Measurements from ENCODE around the gene GDA. TPM values are rescaled to one million over a fixed set of nuclear protein-coding genes. Genes with fewer than 3 reads are reported as not detected.
A peak's percentile ranks its signal among the peaks of the same experiment; 100 is the strongest.
"Not testable (repeated sequence)": the region's sequence is repeated elsewhere in the genome, so short reads cannot be mapped to it uniquely, and the experiment has no call there.

The GDA gene
- total and polyA plus RNA-seq, 8 donors: 0.25 to 7.5 (median 3.5) TPM; not detected in 2

GRCh38 chr9:72280913-72281500 is 131.8 kb downstream of the GDA start:
- H3K9me3 ChIP-seq: no peaks in the 10 kb centered on the region
- H3K27ac ChIP-seq: no peak overlapping the region
- intact Hi-C loops (cut with DNase I; ENCODE audit: low total_unique reads): loop anchor here (5.0 kb wide), 2 partner anchors 311 to 541 kb away; no protein-coding TSS in a partner anchor
- H3K4me3 ChIP-seq: no peak overlapping the region
- DNase-seq: peak; percentile 82 to 93
- 27 to 36% (median 33%) methylated on average over 11 of the region's 11 CpGs for WGBS, 5 donors
- TF ChIP-seq POLR2A (IDR thresholded peaks at IDR 0.05) (no peak), POLR2AphosphoS5 (IDR thresholded peaks at IDR 0.05) (peak in 1 of 3 donors; percentile 31), EP300 (IDR thresholded peaks at IDR 0.05) (no peak), CTCF (IDR thresholded peaks at IDR 0.05) (peak in 5 of 7 experiments; percentile 80 to 91 (median 84))
- no peaks in the 10 kb centered on the region for H3K36me3 ChIP-seq
- H3K4me1 ChIP-seq: no peaks in the 10 kb centered on the region
- H3K27me3 ChIP-seq: no peaks in the 10 kb centered on the region

GRCh38 chr9:72289401-72289800 is 140.2 kb downstream of the GDA start:
- Histone ChIP-seq H3K4me1 (peaks cover 11 to 24% (median 21%) of the 10 kb centered on the region in 4 donors), H3K27me3 (no peaks in the 10 kb centered on the region), H3K9me3 (peaks cover 0 to 8% (median 0%) of the 10 kb centered on the region in 4 donors), H3K4me3 (no peak overlapping the region), H3K36me3 (no peaks in the 10 kb centered on the region), H3K27ac (no peak overlapping the region)
- WGBS, 5 donors: 69 to 87% (median 74%) methylated on average over 2 of the region's 2 CpGs
- TF ChIP-seq POLR2AphosphoS5 (IDR thresholded peaks at IDR 0.05): no peak
- no peak for TF ChIP-seq EP300 (IDR thresholded peaks at IDR 0.05)
- no peak for TF ChIP-seq CTCF (IDR thresholded peaks at IDR 0.05)
- no peak for TF ChIP-seq POLR2A (IDR thresholded peaks at IDR 0.05)
- no peak for DNase-seq
- intact Hi-C loops (cut with DNase I; ENCODE audit: low total_unique reads): no loop called here

GRCh38 chr9:72290311-72290710 is 141.1 kb downstream of the GDA start:
- Histone ChIP-seq H3K27me3 (no peaks in the 10 kb centered on the region), H3K36me3 (no peaks in the 10 kb centered on the region), H3K4me3 (no peak overlapping the region), H3K27ac (no peak overlapping the region), H3K9me3 (peaks cover 0 to 8% (median 0%) of the 10 kb centered on the region in 4 donors), H3K4me1 (peaks cover 11 to 31% (median 24%) of the 10 kb centered on the region in 4 donors)
- intact Hi-C loops (cut with DNase I; ENCODE audit: low total_unique reads): loop anchor here (10.0 kb wide), 1 partner anchor 54 kb away; no protein-coding TSS in a partner anchor
- whole genome bisulfite sequencing, 5 donors: 92 to 97% (median 93%) methylated on average over 2 of the region's 2 CpGs
- no peak for DNase-seq
- TF ChIP-seq POLR2AphosphoS5 (IDR thresholded peaks at IDR 0.05): no peak
- TF ChIP-seq CTCF (IDR thresholded peaks at IDR 0.05): no peak
- no peak for TF ChIP-seq POLR2A (IDR thresholded peaks at IDR 0.05)
- TF ChIP-seq EP300 (IDR thresholded peaks at IDR 0.05): no peak

GRCh38 chr9:72291576-72291975 is 142.3 kb downstream of the GDA start:
- H3K4me3 ChIP-seq, H3K27me3 ChIP-seq, H3K27ac ChIP-seq, H3K9me3 ChIP-seq, H3K36me3 ChIP-seq, DNase-seq: not testable (repeated sequence)
- WGBS, 5 donors: 65 to 81% (median 75%) methylated on average over 5 of the region's 5 CpGs
- H3K4me1 ChIP-seq: peaks cover 11 to 43% (median 34%) of the 10 kb centered on the region in 4 donors
- intact Hi-C loops (cut with DNase I; ENCODE audit: low total_unique reads): loop anchor here (10.0 kb wide), 1 partner anchor 53 kb away; no protein-coding TSS in a partner anchor

- Histone ChIP-seq H3K36me3 (no peaks in the 10 kb centered on the region), H3K27ac (peak overlapping the region in 4 of 5 donors; percentile 76 to 90 (median 84)), H3K27me3 (no peaks in the 10 kb centered on the region), H3K4me1 (peaks cover 11 to 50% (median 40%) of the 10 kb centered on the region in 4 donors), H3K9me3 (peaks cover 0 to 8% (median 0%) of the 10 kb centered on the region in 4 donors), H3K4me3 (no peak overlapping the region)
- 10 to 19% (median 11%) methylated on average over 2 of the region's 2 CpGs for WGBS, 5 donors
- peak in 1 of 2 donors; percentile 58 for DNase-seq
- intact Hi-C loops (cut with DNase I; ENCODE audit: low total_unique reads): loop anchor here (10.0 kb wide), 1 partner anchor 53 kb away; no protein-coding TSS in a partner anchor
- TF ChIP-seq POLR2A (IDR thresholded peaks at IDR 0.05): no peak
- TF ChIP-seq CTCF (IDR thresholded peaks at IDR 0.05): peak in 5 of 7 experiments; percentile 27 to 64 (median 41)
- no peak for TF ChIP-seq EP300 (IDR thresholded peaks at IDR 0.05)
- TF ChIP-seq POLR2AphosphoS5 (IDR thresholded peaks at IDR 0.05): no peak
Observed at GRCh38 chr9:72292256-72292682, 143.0 kb downstream of the GDA start.
